GM10248 (cell line): ENCODE results near the gene NHLRC2.

Experiments
- CTCF ChIA-PET: fragments of 300-600 bp; sonication (Branson Sonifier 250); formaldehyde crosslinking; extraction: SDS; loops from one replicate; lab custom pipeline; 2021; ENCODE audit warnings: antibody characterized with exemption; lab: Yijun Ruan, JAX
- POLR2A ChIA-PET: fragments of 350-650 bp; sonication (Branson Sonifier 250); formaldehyde crosslinking; extraction: SDS; loops from one replicate; lab custom pipeline; 2020; ENCODE audit warnings: antibody characterized with exemption; lab: Yijun Ruan, JAX
- DNase-seq: peaks from one replicate; pipeline ENCODE4 v3.0.0; 2012; ENCODE audit errors: extremely low spot score
- TF ChIP-seq, protein P1 (sequence below): IDR thresholded peaks from 2 replicates; pipeline ENCODE4 v1.5.1; 2012; ENCODE audit warnings: mild to moderate bottlenecking, low read depth; ENCODE audit errors: extremely low read depth, missing control alignments, control extremely low read depth

NHLRC2 gene

DNA sequence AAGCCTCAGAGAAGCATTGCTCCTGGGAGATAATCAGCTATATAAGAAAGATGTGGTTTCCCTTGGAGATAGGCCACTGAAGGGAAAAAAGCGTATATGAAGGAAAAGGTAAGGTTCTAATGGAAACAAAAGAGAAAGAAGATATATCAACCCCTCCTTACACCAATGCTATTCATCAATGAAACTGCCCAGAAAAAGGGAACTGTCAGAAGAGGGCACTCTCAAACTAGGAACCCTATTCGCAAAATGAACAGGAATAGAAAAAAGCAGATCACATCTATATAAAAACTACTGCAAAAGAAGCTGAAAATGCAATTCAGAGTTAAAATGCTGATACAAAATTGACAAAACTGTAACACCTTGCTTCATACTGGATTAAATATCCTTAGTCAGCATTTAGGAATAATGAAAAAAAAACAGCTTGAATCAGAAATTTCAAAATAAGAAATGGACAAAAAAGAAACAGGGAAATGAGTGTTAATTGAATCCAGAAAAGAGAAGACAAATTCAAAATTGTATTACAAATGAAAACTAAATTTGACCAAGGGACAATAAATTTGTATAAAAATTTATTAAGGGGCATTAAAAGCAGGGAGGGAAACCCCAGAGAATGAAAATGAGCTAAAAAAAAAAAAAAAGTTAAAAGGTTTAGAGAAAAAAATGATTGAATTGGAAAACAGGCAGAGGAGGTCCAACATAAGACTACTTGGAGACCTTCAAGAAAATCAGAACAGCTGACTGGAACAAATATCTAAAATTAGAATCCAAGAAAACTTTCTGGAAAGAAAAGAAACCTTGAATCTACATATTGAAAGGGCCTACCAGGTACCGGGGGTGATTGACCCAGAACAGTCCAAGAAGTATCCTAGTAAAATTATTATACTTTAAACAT lies 17.9 kb downstream of the NHLRC2 start:
- POLR2A ChIA-PET = no interaction called here
- CTCF ChIA-PET = interaction anchor here (0.7 to 2.2 kb wide), 11 partner anchors 10 to 261 kb away, joined by 3 to 12 read pairs (median 4); no protein-coding TSS in a partner anchor
- TF ChIP-seq, protein P1, sequence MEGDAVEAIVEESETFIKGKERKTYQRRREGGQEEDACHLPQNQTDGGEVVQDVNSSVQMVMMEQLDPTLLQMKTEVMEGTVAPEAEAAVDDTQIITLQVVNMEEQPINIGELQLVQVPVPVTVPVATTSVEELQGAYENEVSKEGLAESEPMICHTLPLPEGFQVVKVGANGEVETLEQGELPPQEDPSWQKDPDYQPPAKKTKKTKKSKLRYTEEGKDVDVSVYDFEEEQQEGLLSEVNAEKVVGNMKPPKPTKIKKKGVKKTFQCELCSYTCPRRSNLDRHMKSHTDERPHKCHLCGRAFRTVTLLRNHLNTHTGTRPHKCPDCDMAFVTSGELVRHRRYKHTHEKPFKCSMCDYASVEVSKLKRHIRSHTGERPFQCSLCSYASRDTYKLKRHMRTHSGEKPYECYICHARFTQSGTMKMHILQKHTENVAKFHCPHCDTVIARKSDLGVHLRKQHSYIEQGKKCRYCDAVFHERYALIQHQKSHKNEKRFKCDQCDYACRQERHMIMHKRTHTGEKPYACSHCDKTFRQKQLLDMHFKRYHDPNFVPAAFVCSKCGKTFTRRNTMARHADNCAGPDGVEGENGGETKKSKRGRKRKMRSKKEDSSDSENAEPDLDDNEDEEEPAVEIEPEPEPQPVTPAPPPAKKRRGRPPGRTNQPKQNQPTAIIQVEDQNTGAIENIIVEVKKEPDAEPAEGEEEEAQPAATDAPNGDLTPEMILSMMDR = peak; percentile 48
- DNase-seq = no peak

DNA sequence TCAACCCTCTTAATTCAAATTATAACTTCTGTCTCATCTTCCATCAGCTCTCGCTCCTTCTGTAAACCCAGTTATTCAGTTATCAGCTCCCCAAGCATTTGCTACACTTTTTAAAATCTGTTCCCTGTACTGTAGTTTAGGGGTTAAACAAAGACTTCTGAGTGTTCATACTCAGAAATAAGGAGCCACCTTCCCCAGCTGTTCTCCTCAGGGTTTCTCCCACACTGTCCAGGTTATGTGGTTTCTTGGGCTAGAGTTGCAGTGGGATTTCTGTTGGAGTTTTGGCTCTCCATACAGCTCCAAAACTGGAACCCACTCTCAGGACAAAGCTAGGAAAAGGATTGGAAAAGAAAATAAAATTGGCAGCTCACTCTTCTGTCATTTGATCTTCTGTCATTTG lies 20.8 kb downstream of the NHLRC2 start:
- no peak for DNase-seq
- CTCF ChIA-PET = interaction anchor here (0.9 to 1.3 kb wide), 5 partner anchors 12 to 156 kb away, joined by 3 to 4 read pairs (median 3); no protein-coding TSS in a partner anchor
- POLR2A ChIA-PET = no interaction called here
- TF ChIP-seq, protein P1 = no peak

DNA sequence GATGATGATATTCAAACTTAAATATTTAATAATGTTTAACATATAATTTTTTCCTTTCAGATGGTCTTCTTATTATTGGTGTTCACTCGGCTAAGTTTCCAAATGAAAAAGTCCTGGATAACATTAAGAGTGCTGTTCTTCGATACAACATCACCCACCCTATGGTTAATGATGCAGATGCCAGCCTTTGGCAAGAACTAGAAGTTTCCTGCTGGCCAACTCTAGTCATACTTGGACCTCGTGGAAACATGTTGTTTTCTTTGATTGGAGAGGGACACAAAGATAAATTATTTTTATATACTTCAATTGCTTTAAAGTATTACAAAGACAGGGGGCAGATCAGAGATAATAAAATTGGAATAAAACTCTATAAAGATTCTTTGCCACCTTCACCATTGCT lies 22.0 kb downstream of the NHLRC2 start:
- DNase-seq = no peak
- ChIA-PET CTCF (interaction anchor here (1.2 kb wide), 1 partner anchor 9 kb away, joined by 5 read pairs; no protein-coding TSS in a partner anchor), POLR2A (no interaction called here)
- TF ChIP-seq, protein P1 = no peak

DNA sequence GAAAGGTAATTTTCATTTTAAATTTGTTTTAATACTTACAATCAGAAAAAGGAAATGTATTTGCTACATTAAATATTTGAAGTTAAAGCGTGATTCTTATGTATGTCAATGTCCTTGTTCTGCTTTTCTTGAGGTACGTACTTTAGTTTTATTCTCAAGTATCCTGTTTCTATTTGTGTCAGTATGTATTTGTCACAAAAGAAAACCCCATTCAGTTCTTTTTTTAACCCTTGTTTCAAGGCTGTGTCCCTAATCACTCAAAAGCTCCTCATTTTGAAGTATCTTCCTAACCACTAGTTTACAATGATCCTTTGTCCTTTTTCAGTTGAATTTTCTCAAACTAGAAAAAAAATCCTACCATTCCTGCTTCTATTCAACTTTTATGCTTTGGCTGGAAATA lies 25.2 kb downstream of the NHLRC2 start:
- ChIA-PET POLR2A (no interaction called here), CTCF (no interaction called here)
- TF ChIP-seq, protein P1 = no peak
- DNase-seq = peak; percentile 24

DNA sequence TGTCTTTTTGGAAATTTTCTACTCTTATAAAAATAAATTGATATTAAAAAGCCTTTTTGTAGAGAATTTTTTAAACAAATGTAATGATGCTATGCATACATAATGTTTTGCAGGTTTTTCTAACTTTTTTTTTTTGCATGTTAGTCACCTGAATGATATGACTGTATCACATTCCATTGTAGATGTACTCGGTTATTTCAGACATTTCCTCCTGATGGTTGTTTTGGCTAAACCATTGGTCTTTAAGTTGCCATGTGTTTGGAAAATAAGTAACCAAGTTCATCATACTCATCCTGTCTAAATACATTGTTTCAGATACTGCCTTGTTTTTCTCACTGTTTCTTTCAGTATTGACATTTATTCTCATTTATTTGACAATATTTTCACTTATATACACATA lies 25.8 kb downstream of the NHLRC2 start:
- ChIA-PET CTCF (no interaction called here), POLR2A (no interaction called here)
- DNase-seq = no peak
- TF ChIP-seq, protein P1 = no peak

DNA sequence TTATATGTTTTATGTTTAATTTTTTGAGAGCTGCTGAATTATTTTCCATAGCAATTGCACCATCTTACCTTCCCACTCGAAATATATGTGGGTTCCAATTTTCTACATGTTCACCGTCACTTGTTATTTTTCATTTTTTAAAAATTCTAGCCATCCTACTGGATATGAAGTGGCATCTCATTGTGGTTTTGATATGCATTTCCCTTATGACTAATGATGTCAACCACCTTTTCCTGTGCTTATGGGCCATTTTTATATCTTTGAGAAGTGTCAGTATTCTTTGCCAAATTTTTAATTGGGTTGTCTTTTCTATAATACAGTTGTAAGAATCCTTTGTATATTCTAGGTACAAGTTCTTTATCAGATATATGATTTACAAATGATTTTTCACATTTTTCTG lies 27.8 kb downstream of the NHLRC2 start:
- POLR2A ChIA-PET = no interaction called here
- TF ChIP-seq, protein P1 = no peak

More for the DNA sequence above, 27.8 kb downstream of the NHLRC2 start:
- DNase-seq = no peak
- CTCF ChIA-PET = no interaction called here
